Lung (tissue), 12 donors: ENCODE measurements around the gene STRN3. TPM values are rescaled to one million over a fixed set of nuclear protein-coding genes. Genes with fewer than 3 reads are reported as not detected.

Experiments
- ATAC-seq: fragments of 200-7000 bp; cut with Tn5 transposase; one replicate; pipeline ENCODE4 v1.9.1; 2020; ENCODE audit warnings: moderate number of reproducible peaks; ENCODE audit not compliant: insufficient read depth, low FRiP score
- DNase-seq, 3 donors: peaks; one replicate each; pipeline ENCODE4 v3.0.0-alpha.2; 2013 to 2017
- H3K27ac ChIP-seq, 2 donors: one replicate each; pipeline ENCODE4 v1.5.1; 2013; ENCODE audit warnings: mild to moderate bottlenecking in 2 of 2, moderate library complexity in 2 of 2, control low read depth in 1 of 2, inconsistent platforms in 1 of 2, low read depth in 1 of 2, low read length in 1 of 2
- H3K27me3 ChIP-seq, 3 donors: one replicate each; pipeline ENCODE4 v1.5.1; 2013; ENCODE audit warnings: low read length in 2 of 3; ENCODE audit not compliant: control insufficient read depth in 3 of 3, insufficient read depth in 3 of 3
- H3K36me3 ChIP-seq, 4 donors: one replicate each; pipeline ENCODE4 v1.5.1; 2013; ENCODE audit warnings: low read length in 4 of 4, mild to moderate bottlenecking in 1 of 4, moderate library complexity in 1 of 4; ENCODE audit not compliant: control insufficient read depth in 4 of 4, insufficient read depth in 4 of 4
- H3K4me1 ChIP-seq, 5 donors: one replicate each; pipeline ENCODE4 v1.5.1; 2013; ENCODE audit warnings: low read length in 5 of 5, mild to moderate bottlenecking in 2 of 5, moderate library complexity in 1 of 5; ENCODE audit not compliant: control insufficient read depth in 5 of 5, insufficient read depth in 5 of 5
- H3K4me3 ChIP-seq: one replicate; pipeline ENCODE4 v1.5.1; 2013; ENCODE audit warnings: mild to moderate bottlenecking, control low read depth, moderate library complexity
- H3K9ac ChIP-seq, 2 donors: one replicate each; pipeline ENCODE4 v1.5.1; 2013; ENCODE audit warnings: low read length in 2 of 2, control low read depth in 1 of 2; ENCODE audit not compliant: insufficient read depth in 1 of 2
- H3K9me3 ChIP-seq, 4 donors: one replicate each; pipeline ENCODE4 v1.5.1; 2013; ENCODE audit warnings: low read length in 3 of 4, mild to moderate bottlenecking in 1 of 4, moderate library complexity in 1 of 4; ENCODE audit not compliant: control insufficient read depth in 4 of 4, insufficient read depth in 3 of 4
- CTCF ChIP-seq: IDR thresholded peaks from 2 replicates; pipeline ENCODE4 v1.5.1; 2012; ENCODE audit warnings: mild to moderate bottlenecking; ENCODE audit errors: control extremely low read depth, extremely low read depth
- WGBS, 2 donors: extraction: QIAGEN DNeasy Blood & Tissue Kit; methylation state at CpG; one replicate each; pipeline ENCODE4 v1.1.7; 2013; 5-methylcytosine and 5-hydroxymethylcytosine counted together
- polyA plus RNA-seq, 2 donors: library from polyadenylated mRNA; stranded (reverse); fragments of 200-250 nt; gene quantifications; one replicate each; pipeline ENCODE4 v1.2.1, GENCODE V29; 2013
- total RNA-seq, 2 donors: library from RNA; depleted of rRNA in 1 of 2; stranded (reverse); fragments of >200 nt in 1 of 2; gene quantifications; one replicate each; pipeline ENCODE4 v1.2.1, GENCODE V29; 2014 to 2021
- donor health status: control.
- donor health status: control.
- donor health status: Bipolar disorder and iron deficiency.
- donor health status: healthy.
- donor health status: DM: yes; HTN: yes; CAD: no.

The STRN3 gene
- total and polyA plus RNA-seq, 4 donors: 10.6 to 86.8 (median 19.0) TPM

GRCh38 chr14:30885840-30886740 lies 140.1 kb downstream of the STRN3 start:
- Histone ChIP-seq H3K9me3 (no peaks in the 10 kb centered on the region), H3K27me3 (no peaks in the 10 kb centered on the region), H3K9ac (no peak overlapping the region), H3K27ac (no peak overlapping the region), H3K4me3 (no peak overlapping the region), H3K4me1 (peaks cover 0 to 2% (median 1%) of the 10 kb centered on the region in 5 donors), H3K36me3 (no peaks in the 10 kb centered on the region)
- ATAC-seq (no peak), DNase-seq (peak; percentile 13 to 75 (median 31))
- WGBS, 2 donors: 86 to 91% methylated on average over 7 of the region's 7 CpGs
- TF ChIP-seq CTCF: no peak

- Histone ChIP-seq H3K9ac (no peak overlapping the region), H3K4me1 (peaks cover 0 to 2% (median 1%) of the 10 kb centered on the region in 5 donors), H3K36me3 (no peaks in the 10 kb centered on the region), H3K27ac (no peak overlapping the region), H3K4me3 (no peak overlapping the region), H3K9me3 (no peaks in the 10 kb centered on the region), H3K27me3 (no peaks in the 10 kb centered on the region)
- ATAC-seq (no peak), DNase-seq (no peak)
- WGBS, 2 donors: 80 to 89% methylated on average over 3 of the region's 3 CpGs
- TF ChIP-seq CTCF: no peak
Observed at GRCh38 chr14:30884901-30885300, 141.3 kb downstream of the STRN3 start.

GRCh38 chr14:30883508-30884294 lies 142.5 kb downstream of the STRN3 start:
- H3K36me3 ChIP-seq: no peaks in the 10 kb centered on the region
- ATAC-seq (no peak), DNase-seq (no peak)
- H3K9me3 ChIP-seq: no peaks in the 10 kb centered on the region
- H3K9ac ChIP-seq: no peak overlapping the region
- no peak overlapping the region for H3K4me3 ChIP-seq
- H3K27ac ChIP-seq: no peak overlapping the region
- peaks cover 0 to 2% (median 1%) of the 10 kb centered on the region in 5 donors for H3K4me1 ChIP-seq
- H3K27me3 ChIP-seq: no peaks in the 10 kb centered on the region
- WGBS, 2 donors: 81 to 83% methylated on average over 6 of the region's 6 CpGs
- TF ChIP-seq CTCF: no peak
